ENCODE data around the gene ABR.
"Not testable (repeated sequence)": the region's sequence is repeated elsewhere in the genome, so short reads cannot be mapped to it uniquely, and the experiment has no call there.

ABR gene

DNA sequence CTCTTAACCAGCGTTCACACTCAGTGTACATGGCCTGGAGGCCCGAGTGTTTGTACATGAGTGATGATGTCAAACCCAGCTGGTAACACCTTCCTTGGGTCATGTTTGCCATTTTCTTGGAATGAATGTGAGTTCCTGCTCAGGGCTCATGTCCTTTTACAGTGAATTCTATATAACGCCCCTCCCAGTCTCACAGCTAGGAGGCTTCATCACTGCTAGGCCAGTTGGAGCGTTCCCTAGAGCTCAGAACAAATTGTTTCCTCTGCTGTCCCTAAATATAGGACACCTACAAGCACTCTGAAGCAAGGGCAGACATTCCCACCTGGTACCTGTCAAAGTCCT lies 177.4 kb downstream of the ABR start:
- no peak for DNase-seq

- no peak for DNase-seq
Measured at GRCh38 chr17:1001640-1002411, 178.0 kb downstream of the ABR start.

GRCh38 chr17:1000597-1001461 lies 179.0 kb downstream of the ABR start:
- DNase-seq, result no peak

DNA sequence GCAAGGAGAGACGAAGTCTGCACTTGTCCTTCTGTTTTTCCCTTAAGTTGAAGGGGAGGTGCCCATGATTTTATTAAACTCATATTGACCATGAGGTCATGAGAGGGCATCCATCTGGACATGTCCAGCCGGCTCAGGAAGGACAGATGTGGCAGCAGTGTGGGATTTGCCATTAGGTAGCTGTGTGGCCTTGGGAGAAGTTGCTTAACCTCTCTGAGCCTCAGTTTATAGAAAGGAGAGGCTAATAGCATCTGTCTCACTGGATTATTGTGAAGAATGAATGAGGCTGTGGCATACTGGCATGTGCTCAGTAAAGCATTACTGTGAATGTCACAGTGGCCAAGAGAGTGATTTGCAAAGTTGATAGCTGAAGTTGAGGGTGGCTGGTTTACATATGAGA lies 181.7 kb downstream of the ABR start:
- DNase-seq, result no peak

DNA sequence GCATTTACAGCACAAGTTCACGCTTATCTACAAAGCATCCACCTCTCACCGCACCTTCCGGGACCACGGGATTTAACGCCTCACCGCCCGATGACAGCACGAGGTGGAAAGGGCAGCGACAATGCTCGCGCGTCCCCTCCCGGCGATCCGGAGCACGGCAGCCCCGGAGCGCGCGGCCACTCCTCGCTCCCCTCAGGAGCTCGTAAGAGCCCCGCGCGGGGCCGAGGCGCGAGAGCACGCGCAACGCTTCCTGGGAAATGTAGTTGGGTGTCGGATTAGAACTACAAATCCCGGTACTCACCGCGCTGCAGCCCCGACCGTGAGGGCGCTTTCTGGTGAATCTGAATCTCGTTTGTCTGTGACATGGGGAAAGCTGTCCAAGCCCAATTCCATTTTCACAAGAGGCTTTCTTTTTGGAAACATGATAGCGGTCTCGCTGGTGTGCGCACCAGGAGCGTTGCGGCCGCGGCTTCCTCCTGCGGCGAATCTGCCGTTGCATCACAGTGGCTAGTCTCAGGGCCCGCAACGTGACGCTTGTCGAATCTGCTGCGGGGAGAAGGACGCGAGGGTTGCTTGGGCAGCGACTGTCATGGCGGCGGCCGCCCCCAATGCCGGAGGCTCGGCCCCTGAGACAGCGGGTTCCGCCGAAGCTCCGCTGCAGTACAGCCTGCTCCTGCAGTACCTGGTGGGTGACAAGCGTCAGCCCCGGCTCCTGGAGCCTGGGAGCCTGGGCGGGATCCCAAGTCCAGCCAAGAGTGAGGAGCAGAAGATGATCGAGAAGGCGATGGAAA lies 183.0 kb downstream of the ABR start, which contains the start of gene TIMM22:
Gene TIMM22, plus strand, starts transcription at position 576 of the 791 bp plus-strand sequence. Its CDS starts 14 bp downstream, at position 590.
- peak; percentile 92 for DNase-seq

GRCh38 chr17:995324-995723 lies 184.5 kb downstream of the ABR start:
- not testable (repeated sequence) for DNase-seq

DNA sequence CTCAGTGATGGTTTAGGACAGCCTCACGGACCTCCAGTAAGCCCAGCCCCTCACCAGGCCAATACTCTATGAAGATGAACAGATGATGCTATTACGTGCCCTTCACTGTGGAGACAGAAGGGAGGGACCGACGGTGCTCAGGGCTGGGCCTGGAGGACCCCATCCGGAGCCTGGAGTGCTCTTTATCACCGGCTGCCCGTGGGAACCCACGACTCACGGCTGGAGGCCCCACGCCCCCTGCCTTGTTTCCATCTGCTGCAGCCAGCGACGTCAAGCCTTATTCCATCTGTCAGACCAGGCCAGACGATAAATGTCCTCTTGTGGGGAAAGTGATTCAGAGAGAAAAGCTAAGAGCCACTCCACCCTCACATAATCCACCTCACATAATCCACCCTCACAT lies 186.8 kb downstream of the ABR start:
- no peak for DNase-seq

DNA sequence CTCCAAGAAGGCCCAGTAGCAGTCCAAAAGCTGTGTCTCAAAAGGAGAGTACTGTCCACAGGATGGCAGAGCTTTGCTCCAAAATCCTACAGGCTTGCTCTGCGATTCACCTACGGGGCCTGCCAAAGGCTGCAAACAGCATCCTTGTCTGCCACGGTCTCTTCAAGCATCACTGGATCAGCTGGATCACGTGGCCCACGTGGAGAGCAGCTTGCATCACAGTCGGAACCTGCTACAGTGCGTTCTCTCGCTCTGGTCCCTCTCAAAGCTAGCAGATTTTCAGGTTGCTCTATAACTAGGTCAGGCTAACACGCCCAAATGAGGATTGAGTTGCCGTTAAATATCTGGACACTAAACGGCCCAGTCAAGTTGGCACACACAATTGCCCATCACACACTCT lies 191.2 kb downstream of the ABR start:
- DNase-seq, result no peak

GRCh38 chr17:987931-988330 lies 191.8 kb downstream of the ABR start:
- no peak for DNase-seq

- DNase-seq, result no peak
Measured at GRCh38 chr17:986322-986929, 193.4 kb downstream of the ABR start.

DNA sequence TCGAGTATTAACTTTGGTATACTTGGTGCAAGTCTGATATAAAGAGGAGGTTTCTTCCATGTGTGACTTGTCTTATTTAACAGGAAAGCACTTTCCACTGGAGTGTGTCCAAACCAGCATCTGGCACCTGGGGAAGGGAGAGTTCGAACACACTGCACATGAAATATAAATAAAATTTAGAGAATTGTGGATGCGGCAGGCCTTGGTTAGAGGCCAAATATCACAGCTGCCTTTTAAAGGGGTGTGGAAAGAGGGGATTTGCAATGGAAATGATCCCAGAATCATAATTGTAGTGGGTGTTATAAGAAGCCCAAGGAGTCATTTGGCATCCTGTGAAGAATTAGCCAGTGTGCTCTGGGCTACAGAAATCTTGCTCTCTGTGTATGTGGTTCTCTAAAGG lies 195.9 kb downstream of the ABR start:
- no peak for DNase-seq

DNA sequence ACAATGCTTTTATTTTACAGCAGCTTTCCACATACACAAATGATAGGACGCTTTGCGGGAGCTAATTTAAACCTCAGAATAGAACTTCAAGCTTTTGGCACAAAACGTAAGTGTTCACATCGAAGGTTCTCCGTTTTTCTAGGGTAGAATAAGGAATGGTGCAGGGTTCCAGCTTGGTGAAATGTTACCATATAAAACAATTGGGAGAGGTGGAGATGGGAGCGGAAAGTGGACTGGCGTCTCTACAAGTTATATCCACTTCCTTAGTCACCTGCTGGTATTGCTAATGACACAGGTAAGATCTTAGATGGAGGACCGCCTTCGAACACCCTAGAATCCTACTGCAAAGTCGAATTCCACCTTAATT lies 198.5 kb downstream of the ABR start:
- DNase-seq, result no peak

DNA sequence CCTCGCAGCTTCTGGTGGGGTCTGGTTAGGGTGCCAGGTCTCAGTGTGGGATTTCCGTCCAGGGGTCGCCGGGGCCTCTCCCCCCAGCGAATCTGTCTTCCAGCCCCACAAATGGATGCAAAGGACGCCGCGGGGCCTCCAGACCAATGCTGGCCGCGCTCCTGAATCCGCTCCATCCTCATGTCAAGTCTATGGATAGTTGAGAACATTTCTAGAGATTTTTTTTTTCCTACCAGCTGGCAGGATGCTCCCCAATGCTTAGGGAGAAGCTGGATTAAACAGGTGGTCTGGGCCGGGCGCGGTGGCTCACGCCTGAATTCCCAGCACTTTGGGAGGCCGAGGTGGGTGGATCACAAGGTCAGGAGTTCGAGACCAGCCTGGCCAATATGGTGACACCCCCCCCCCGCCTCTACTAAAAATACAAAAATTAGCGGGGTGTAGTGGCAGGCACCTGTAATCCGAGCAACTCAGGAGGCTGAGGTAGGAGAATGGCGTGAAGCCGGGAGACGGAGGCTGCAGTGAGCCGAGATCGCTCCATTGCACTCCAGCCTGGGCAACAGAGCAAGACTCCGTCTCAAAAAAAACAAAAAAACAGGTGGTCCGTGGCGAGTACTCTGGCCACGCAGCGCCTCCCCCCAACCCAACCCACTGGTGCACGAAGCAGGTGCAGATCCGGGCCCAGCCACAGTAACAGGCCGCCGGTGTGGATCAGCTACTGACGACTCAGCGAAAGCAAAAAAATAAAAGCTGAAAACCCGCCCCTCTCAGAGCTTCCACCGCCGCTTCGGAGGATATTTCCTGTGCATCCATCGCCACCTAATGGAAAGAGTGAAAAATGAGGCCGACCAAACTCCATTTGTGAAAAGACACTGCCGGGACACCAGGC lies 199.1 kb downstream of the ABR start:
- DNase-seq, result peak; percentile 67

DNA sequence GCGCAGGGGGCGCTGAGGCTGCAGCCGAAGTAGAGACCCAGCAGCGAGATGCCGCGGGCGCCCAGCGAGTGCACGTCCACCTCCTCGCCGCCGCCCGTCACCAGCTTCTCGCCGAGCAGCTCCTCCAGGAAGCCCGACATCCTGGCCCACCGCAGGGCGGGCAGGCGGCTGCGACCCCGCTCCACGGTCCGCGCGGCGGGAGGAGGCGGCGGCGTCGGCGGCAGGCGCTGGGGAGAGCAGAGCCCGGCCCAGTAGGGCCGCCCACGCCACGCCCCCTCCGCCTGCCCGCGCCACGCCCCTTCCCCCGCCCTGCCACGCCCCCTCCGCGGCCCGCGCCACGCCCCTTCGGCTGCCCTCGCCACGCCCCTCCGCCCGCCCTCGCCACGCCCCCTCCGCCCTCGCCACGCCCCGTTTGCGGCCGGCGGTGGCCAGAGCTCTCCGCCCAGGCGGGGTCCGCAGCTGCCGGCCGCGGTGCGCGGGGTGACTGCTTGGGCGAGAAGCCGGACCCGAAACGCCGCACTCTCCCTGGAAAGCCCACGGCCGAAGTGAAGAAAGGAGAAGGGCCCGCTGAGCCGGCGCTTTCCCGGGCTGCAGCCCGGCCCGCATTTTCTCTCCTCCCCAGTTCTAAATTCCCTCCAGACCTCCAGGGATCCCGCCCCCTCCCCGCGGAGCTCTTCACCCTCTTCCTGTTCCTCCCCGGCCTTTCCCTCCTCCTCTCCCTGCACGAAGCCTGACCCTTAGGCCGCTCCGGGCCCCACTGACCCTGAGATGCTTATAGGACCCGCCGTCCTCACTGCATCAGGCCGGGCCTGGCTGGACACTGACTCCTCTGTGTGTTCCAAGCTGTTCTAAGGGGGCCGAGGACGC lies 200.0 kb downstream of the ABR start, which contains the start of gene NXN:
Gene NXN, minus strand, starts transcription at position 238 of the 867 bp plus-strand sequence.
- peak; percentile 39 for DNase-seq

DNA sequence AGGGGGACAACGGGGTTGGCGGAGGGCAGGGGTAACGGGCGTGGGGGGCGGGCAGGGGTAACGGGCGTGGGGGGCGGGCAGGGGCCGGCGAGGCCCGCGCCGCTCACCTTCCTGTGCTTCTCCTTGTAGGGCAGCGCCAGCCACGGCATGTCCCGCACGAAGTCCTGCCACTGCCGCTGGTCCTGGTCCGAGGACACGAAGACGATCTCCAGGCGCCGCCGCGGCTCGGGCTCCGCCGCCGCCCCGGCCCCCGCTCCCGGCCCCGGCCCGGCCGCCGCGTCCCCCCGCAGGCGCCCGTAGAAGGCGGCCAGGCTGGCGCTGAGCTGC lies 200.6 kb downstream of the ABR start:
- DNase-seq, result no peak

- DNase-seq, result no peak
Measured at GRCh38 chr17:978103-979093, 201.4 kb downstream of the ABR start.

- DNase-seq, result no peak
Measured at GRCh38 chr17:977166-977565, 202.6 kb downstream of the ABR start.

DNA sequence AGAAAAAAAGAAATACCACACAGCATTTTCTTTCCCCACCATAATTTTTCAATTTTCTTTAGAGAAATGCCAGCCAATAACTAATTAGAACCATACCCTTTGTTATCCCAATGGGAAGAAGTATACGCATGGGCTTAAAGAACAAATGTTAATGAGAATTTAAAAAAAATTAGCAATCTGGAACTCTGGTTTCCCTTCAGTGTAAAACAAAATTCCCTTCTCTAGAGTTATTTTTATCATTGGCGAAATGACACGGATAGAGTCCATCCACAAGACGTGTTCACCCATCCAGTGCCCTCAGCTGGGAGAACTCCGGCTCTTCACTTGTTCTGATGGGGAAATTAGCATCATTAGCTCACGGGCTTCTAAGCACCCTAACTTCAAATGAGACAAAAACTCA lies 203.5 kb downstream of the ABR start:
- no peak for DNase-seq

DNA sequence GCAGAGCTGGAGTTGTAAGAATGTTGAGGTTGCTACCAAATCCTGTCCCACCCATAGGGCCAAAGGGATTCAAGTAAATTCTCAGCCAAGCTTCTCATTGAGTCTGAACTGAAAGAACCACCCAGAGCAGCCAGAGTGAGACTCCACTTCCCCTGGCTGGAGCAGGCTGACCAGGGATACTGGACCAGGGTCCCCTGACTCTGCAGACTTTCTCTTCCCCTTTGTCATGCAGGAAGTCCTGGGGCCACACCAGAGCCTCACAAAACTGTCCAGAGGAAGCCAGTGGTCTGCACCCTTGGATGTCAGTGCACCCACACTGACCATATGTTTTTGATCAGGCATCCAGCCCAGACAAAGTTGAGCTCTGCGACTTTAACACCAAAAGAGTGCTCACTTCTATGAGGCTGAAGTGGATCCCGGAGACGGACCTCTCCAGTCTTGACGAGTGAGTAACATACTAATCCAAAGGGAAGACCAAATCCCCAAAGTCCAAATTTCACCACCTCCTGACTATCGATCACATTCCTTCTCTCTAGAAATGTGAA lies 204.3 kb downstream of the ABR start:
- no peak for DNase-seq

All from NCI-H526 treated with DMSO at 0.1 percent for 48 hours (cell line).